K562 (cell line): Measurements from ENCODE around the gene EGLN1. TPM values are rescaled to one million over a fixed set of nuclear protein-coding genes. Genes with fewer than 3 reads are reported as not detected.

Experiments used
- ATF2 ChIP-seq: sonication (generic); formaldehyde crosslinking; IDR thresholded peaks from 2 replicates; pipeline ENCODE4 v1.8.1; 2022; ENCODE audit warnings: missing genetic modification reagents
- DMBX1 ChIP-seq: fragments of 250-450 bp; sonication (Bioruptor Pico); IDR thresholded peaks from 2 replicates; pipeline ENCODE4 v1.8.0; 2022; ENCODE audit warnings: inconsistent platforms, mild to moderate bottlenecking, moderate library complexity, borderline replicate concordance
- ERF ChIP-seq: fragments of 450-650 bp; formaldehyde crosslinking; IDR thresholded peaks from 2 replicates; pipeline ENCODE4 v1.4.0; 2020; ENCODE audit warnings: mild to moderate bottlenecking, mixed read lengths
- HMGN3 ChIP-seq: IDR thresholded peaks from 2 replicates; pipeline ENCODE4 v1.6.1; 2011; ENCODE audit warnings: borderline replicate concordance, low read depth, mild to moderate bottlenecking, mixed read lengths, low read length; ENCODE audit not compliant: insufficient read length; ENCODE audit errors: extremely low read depth
- MYBL2 ChIP-seq, 2 experiments: fragments of 450-650 bp in 1 of 2; sonication (generic) in 1 of 2; formaldehyde crosslinking in 1 of 2; IDR thresholded peaks; 2 replicates each; pipeline versions ENCODE4 v1.6.1 to v1.8.1; 2017 to 2022; ENCODE audit warnings: borderline replicate concordance in 1 of 2, inconsistent platforms in 1 of 2, low read depth in 1 of 2, mild to moderate bottlenecking in 1 of 2, missing genetic modification reagents in 1 of 2, moderate library complexity in 1 of 2
- OTX1 ChIP-seq: fragments of 450-650 bp; formaldehyde crosslinking; IDR thresholded peaks from 2 replicates; pipeline ENCODE4 v1.4.0; 2022; ENCODE audit warnings: mild to moderate bottlenecking
- POLR2G ChIP-seq: fragments of 200-400 bp; formaldehyde crosslinking; IDR thresholded peaks from 2 replicates; pipeline ENCODE4 v1.6.1; 2017; ENCODE audit warnings: low read depth, mild to moderate bottlenecking, antibody characterized with exemption, low read length, moderate library complexity
- RBM34 ChIP-seq: fragments of 200-400 bp; formaldehyde crosslinking; IDR thresholded peaks from 2 replicates; pipeline ENCODE4 v1.6.1; 2018; ENCODE audit warnings: low read length, borderline replicate concordance; ENCODE audit not compliant: insufficient read depth
- RCOR1 ChIP-seq, 2 experiments: IDR thresholded peaks; 2 replicates each; pipeline ENCODE4 v1.6.1; 2012; ENCODE audit warnings: low read depth in 2 of 2, low read length in 2 of 2, borderline replicate concordance in 1 of 2, improper control_type of control experiment in 1 of 2
- TCFL5 ChIP-seq: fragments of 250-450 bp; sonication (Bioruptor Pico); conservative IDR thresholded peaks from 2 replicates; pipeline ENCODE4 v1.6.1; 2021; ENCODE audit warnings: mild to moderate bottlenecking, moderate library complexity, matching md5 sums
- U2AF2 ChIP-seq: fragments of 200-400 bp; formaldehyde crosslinking; optimal IDR thresholded peaks from 2 replicates; pipeline ENCODE3; 2017; ENCODE audit warnings: low read depth, mild to moderate bottlenecking, low read length
- XRCC5 ChIP-seq: fragments of 200-400 bp; formaldehyde crosslinking; IDR thresholded peaks from 2 replicates; pipeline ENCODE4 v1.6.1; 2017; ENCODE audit warnings: low read depth, mild to moderate bottlenecking, low read length
- ZKSCAN8 ChIP-seq: fragments of 200-800 bp; sonication (Bioruptor generic); IDR thresholded peaks from 2 replicates; pipeline ENCODE4 v1.6.1; 2016; ENCODE audit warnings: missing genetic modification characterization, missing compliant biosample characterization
- ZNF57 ChIP-seq: fragments of 450-650 bp; formaldehyde crosslinking; IDR thresholded peaks from 2 replicates; pipeline ENCODE4 v1.4.0; 2020; ENCODE audit warnings: mild to moderate bottlenecking, moderate library complexity
- ZSCAN32 ChIP-seq: fragments of 450-650 bp; formaldehyde crosslinking; IDR thresholded peaks from 2 replicates; pipeline ENCODE4 v1.4.0; 2020; ENCODE audit warnings: mild to moderate bottlenecking, moderate library complexity
- polyA plus RNA-seq, 8 experiments: library from polyadenylated mRNA; depleted of rRNA in 4 of 8; stranded (reverse) in 5 of 8; unstranded in 3 of 8; fragments of >200 nt; fragmentation: Nextera tagmentation in 2 of 8; fragmentation: Illumina TruSeq in 1 of 8; extraction: Ambion mirVana in 2 of 8; extraction: Trizol in 1 of 8; gene quantifications; 2 replicates each; pipeline versions ENCODE4 v1.2.1 to v1.2.3, GENCODE V29; 2011 to 2014; ENCODE audit warnings: inconsistent platforms in 1 of 8, missing spikeins in 1 of 8
- total RNA-seq, 7 experiments: library from RNA; depleted of rRNA in 6 of 7; stranded (reverse); fragments of >200 nt in 6 of 7; fragmentation: Illumina TruSeq in 2 of 7; extraction: Trizol in 2 of 7; gene quantifications; 2 replicates each; pipeline versions ENCODE4 v1.2.1 to v1.2.3, GENCODE V29; 2011 to 2021; ENCODE audit warnings: low replicate concordance in 1 of 7
- TF ChIP-seq, protein P1 (sequence below): sonication (generic); formaldehyde crosslinking; IDR thresholded peaks from 2 replicates; pipeline ENCODE4 v1.8.1; 2023; ENCODE audit warnings: mild to moderate bottlenecking, missing genetic modification reagents, moderate library complexity
- TF ChIP-seq, protein P2 (sequence below): fragments of 200-800 bp; sonication (Bioruptor generic); IDR thresholded peaks from 2 replicates; pipeline ENCODE4 v1.6.1; 2017; ENCODE audit warnings: missing genetic modification characterization, missing compliant biosample characterization
- TF ChIP-seq, protein P3 (sequence below): sonication (generic); formaldehyde crosslinking; IDR thresholded peaks from 2 replicates; pipeline ENCODE4 v1.8.0; 2023; ENCODE audit warnings: mild to moderate bottlenecking, missing genetic modification reagents

The EGLN1 gene
- total and polyA plus RNA-seq, 9 of the 15 experiments (the other 6 are each of a cell fraction or from before 2014, with no cell fraction given) = 5.2 to 54.3 (median 24.6) TPM

- TF ChIP-seq ERF (CRISPR knock-in tag) (peak; percentile 89), U2AF2 (no peak), POLR2G (peak; percentile 94), MYBL2 (IDR thresholded peaks at IDR 0.05; ENCODE audit: low read depth) (no peak), MYBL2 (CRISPR knock-in tag; IDR thresholded peaks at IDR 0.05; ENCODE audit: borderline replicate concordance) (no peak), RBM34 (no peak), OTX1 (CRISPR knock-in tag) (no peak), RCOR1 (IDR thresholded peaks at IDR 0.05; ENCODE audit: borderline replicate concordance in 1 of 2, low read depth in 2 of 2, low read length in 2 of 2) (peak in 1 of 2 experiments; percentile 65; a peak in 2 of 4 replicates), XRCC5 (0 out of 2 replicates have a peak, but pooled peaks have one; percentile 38), DMBX1 (no peak), ZSCAN32 (CRISPR knock-in tag) (no peak), HMGN3 (peak; percentile 67), ATF2 (no peak), TCFL5 (no peak), ZKSCAN8 (CRISPR knock-in tag) (no peak), ZNF57 (CRISPR knock-in tag) (no peak)
- TF ChIP-seq, protein P1, sequence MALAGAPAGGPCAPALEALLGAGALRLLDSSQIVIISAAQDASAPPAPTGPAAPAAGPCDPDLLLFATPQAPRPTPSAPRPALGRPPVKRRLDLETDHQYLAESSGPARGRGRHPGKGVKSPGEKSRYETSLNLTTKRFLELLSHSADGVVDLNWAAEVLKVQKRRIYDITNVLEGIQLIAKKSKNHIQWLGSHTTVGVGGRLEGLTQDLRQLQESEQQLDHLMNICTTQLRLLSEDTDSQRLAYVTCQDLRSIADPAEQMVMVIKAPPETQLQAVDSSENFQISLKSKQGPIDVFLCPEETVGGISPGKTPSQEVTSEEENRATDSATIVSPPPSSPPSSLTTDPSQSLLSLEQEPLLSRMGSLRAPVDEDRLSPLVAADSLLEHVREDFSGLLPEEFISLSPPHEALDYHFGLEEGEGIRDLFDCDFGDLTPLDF (CRISPR knock-in tag) = 0 out of 2 replicates have a peak, but pooled peaks have one; percentile 46
- TF ChIP-seq, protein P2, sequence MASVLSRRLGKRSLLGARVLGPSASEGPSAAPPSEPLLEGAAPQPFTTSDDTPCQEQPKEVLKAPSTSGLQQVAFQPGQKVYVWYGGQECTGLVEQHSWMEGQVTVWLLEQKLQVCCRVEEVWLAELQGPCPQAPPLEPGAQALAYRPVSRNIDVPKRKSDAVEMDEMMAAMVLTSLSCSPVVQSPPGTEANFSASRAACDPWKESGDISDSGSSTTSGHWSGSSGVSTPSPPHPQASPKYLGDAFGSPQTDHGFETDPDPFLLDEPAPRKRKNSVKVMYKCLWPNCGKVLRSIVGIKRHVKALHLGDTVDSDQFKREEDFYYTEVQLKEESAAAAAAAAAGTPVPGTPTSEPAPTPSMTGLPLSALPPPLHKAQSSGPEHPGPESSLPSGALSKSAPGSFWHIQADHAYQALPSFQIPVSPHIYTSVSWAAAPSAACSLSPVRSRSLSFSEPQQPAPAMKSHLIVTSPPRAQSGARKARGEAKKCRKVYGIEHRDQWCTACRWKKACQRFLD (CRISPR knock-in tag) = peak; percentile 42
- TF ChIP-seq, protein P3, sequence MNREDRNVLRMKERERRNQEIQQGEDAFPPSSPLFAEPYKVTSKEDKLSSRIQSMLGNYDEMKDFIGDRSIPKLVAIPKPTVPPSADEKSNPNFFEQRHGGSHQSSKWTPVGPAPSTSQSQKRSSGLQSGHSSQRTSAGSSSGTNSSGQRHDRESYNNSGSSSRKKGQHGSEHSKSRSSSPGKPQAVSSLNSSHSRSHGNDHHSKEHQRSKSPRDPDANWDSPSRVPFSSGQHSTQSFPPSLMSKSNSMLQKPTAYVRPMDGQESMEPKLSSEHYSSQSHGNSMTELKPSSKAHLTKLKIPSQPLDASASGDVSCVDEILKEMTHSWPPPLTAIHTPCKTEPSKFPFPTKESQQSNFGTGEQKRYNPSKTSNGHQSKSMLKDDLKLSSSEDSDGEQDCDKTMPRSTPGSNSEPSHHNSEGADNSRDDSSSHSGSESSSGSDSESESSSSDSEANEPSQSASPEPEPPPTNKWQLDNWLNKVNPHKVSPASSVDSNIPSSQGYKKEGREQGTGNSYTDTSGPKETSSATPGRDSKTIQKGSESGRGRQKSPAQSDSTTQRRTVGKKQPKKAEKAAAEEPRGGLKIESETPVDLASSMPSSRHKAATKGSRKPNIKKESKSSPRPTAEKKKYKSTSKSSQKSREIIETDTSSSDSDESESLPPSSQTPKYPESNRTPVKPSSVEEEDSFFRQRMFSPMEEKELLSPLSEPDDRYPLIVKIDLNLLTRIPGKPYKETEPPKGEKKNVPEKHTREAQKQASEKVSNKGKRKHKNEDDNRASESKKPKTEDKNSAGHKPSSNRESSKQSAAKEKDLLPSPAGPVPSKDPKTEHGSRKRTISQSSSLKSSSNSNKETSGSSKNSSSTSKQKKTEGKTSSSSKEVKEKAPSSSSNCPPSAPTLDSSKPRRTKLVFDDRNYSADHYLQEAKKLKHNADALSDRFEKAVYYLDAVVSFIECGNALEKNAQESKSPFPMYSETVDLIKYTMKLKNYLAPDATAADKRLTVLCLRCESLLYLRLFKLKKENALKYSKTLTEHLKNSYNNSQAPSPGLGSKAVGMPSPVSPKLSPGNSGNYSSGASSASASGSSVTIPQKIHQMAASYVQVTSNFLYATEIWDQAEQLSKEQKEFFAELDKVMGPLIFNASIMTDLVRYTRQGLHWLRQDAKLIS (CRISPR knock-in tag) = peak; percentile 87; the same call in 1 of the 2 replicates
Measured at GRCh38 chr1:231421971-231422797, at the start of gene EGLN1 (continued).
